Measurements from ENCODE around the gene ARHGEF7.
"Not testable (repeated sequence)": the region's sequence is repeated elsewhere in the genome, so short reads cannot be mapped to it uniquely, and the experiment has no call there.

DNA sequence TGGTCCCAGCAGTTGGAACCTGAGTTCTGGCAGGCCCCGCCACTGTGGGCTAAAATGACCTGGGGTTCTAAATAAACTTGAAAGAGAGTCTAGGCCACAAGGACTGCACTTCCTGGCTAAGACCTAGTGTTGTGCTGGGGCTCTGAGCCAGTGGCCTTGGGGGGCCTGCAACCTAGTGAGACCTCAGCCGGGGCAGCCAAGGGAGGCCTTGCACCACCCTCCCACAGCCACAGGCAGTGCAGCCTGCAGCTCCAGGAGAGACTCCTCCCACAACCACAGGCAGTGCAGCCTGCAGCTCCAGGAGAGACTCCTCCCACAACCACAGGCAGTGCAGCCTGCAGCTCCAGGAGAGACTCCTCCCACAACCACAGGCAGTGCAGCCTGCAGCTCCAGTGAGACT is 142.8 kb downstream of the ARHGEF7 start:
- TF ChIP-seq, protein P1, sequence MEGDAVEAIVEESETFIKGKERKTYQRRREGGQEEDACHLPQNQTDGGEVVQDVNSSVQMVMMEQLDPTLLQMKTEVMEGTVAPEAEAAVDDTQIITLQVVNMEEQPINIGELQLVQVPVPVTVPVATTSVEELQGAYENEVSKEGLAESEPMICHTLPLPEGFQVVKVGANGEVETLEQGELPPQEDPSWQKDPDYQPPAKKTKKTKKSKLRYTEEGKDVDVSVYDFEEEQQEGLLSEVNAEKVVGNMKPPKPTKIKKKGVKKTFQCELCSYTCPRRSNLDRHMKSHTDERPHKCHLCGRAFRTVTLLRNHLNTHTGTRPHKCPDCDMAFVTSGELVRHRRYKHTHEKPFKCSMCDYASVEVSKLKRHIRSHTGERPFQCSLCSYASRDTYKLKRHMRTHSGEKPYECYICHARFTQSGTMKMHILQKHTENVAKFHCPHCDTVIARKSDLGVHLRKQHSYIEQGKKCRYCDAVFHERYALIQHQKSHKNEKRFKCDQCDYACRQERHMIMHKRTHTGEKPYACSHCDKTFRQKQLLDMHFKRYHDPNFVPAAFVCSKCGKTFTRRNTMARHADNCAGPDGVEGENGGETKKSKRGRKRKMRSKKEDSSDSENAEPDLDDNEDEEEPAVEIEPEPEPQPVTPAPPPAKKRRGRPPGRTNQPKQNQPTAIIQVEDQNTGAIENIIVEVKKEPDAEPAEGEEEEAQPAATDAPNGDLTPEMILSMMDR (IDR thresholded peaks at IDR 0.05; ENCODE audit: insufficient read depth, low read depth, low read length): not testable (repeated sequence)
- TF ChIP-seq EZH2 (IDR thresholded peaks at IDR 0.05; ENCODE audit: insufficient read depth, low read length): not testable (repeated sequence)
